Activated T-cell treated with anti-CD3 and anti-CD28 coated beads, Interleukin-2, amount 50 U/mL, for 1 hour (primary cell): ENCODE results near the gene YTHDF2.
"Not testable (repeated sequence)": the region's sequence is repeated elsewhere in the genome, so short reads cannot be mapped to it uniquely, and the experiment has no call there.

Experiments
- DNase-seq: peaks from one replicate; pipeline ENCODE4 v3.0.0-alpha.2; 2020

YTHDF2 gene

DNA sequence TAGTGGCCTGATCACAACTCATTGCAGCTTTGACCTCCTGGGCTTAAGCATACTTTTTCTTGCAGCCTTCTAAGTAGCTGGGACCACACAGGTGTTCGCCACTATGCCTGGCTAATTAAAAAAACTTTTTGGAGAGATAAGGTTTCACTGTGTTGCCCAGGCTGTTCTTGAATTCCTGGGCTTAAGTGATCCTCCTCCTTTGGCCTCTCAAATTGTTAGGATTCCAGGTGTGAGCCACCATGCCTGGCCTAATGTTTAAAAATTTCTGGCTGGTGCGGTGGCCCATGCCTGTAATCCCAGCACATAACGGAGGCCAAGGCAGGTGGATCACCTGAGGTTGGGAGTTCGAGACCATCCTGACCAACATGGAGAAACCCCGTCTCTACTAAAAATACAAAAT is 24.4 kb downstream of the YTHDF2 start:
- no peak for DNase-seq

DNA sequence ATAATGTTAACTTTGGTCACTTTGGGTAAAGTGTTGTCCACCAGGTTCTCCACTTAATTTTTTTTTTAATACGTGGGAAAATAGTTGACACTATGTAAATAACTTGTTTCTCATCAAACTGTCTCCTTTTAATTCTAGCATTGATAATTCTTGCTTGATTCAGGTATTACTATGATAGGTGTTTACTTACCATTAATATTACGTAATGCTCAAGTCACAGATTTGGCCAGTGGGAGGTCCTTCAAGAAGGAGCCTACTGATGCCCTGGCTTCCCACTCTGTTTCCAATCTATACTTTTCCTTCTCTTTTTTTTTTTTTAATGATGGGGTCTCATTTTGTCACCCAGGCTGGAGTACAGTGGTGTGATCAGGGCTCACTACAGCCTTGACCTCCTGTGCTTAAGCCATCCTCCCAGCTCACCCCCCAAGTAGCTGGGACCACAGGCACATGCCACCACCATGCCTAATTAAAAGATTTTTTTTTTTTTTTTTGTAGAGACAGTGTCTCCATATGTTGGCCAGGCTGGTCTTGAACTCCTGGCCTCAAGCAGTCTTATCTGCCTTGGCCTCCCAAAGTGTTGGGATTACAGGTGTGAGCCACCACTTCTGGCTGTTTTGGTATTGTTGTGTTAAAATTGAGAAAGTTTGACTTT is 29.9 kb downstream of the YTHDF2 start:
- no peak for DNase-seq

DNA sequence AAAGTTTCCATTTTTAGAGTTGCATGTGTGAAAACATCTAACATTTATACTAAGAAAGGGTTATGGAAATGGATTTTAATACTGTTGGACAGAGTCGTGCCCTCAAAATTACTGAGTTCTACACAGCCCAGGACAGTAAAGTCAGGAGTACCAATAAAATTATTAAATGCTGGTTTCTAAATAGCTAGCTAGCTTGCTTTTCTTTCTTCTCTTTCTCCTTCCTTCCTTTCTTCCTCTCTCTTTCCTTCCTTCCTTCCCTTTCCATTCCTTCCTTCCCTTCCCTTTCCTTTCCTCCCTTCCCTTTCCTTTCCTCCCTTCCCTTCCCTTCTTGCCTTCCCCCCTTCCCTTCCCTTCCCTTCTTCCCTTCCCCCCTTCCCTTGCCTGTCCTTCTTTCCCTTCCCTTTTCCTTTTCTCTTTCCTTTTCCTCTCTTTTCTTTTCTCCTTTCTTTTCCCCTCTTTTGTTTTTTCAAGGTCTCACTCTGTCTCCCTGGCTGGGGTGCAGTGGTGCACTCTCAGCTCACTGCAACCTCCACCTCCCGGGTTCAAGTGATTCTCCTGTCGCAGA is 33.9 kb downstream of the YTHDF2 start:
- no peak for DNase-seq

DNA sequence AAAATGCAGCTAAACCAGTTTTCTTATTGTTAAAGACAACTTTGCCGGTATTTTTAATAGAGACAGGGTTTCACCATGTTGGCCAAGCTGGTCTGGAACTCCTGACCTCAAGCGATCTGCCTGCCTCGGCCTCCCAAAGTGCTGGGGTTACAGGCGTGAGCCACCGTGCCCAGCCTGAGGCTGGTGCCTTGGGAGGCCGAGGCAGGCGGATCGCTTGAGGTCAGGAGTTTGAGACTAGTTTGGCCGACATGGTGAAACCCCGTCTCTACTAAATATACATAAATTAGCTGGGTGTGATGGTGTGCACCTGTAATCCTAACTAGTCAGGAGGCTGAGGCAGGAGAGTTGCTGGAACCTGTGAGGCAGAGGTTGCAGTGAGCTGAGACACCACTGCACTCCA is 35.2 kb downstream of the YTHDF2 start:
- DNase-seq, result not testable (repeated sequence)

DNA sequence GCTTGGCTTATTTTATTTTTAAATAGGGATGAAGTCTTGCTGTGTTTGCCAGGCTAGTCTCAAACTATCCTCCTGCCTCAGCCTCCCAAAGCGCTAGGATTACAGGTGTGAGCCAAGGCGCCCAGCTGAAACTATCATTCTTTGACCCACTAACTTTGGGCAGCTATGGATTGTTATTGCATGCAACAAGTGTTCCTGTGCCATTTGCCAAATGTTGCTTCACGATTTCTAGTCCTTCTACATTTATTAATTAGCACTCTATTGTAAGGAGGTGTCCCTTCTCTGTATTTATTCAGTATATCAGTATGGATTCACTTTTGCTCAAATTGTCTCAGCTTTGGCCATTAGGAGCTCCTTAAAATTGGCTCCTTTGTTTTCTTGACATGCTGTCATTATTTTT is 36.4 kb downstream of the YTHDF2 start:
- DNase-seq, result no peak

DNA sequence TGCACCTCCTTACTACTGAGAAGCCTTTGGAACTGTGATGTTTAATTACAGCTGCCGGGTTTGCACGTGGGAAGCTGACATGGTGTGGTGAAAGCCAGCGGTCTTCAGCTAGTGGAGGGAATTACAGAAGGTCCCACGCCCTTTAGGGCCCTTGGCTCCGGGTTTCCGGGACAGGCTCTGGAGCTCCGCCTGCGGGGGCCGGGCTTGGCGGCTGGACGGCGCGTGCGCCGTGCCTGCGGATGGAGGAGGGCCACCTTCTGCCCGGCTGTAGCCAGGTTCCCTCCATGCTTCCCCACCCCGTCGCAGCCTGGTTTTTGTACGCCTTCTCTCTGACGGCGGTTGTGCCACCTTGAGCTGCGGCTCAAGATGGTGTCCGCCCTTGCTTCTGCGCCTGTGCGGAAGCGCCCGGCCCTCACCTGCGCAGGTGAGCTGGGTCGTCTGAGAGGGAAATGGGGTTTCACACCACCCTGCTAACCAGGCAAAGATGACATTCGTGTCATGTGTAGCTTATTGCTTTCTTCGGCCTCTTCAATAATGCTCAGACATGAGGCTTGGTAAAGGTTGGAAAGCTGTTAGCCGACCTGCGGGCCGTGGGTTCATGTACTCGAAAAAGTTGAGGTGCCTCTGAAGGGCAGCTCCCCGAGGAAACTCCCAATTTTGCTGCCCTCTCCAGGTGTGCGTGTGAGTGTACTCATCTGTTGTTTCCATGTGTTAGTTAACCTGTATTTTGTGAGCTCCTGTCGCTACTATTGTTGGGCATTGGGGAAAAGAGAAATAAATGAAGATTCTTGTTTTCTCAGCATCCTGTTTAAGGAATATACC is 38.6 kb downstream of the YTHDF2 start:
- DNase-seq, result peak; percentile 75

GRCh38 chr1:28776341-28776740 is 39.6 kb downstream of the YTHDF2 start:
- DNase-seq, result no peak

GRCh38 chr1:28778021-28778420 is 41.3 kb downstream of the YTHDF2 start:
- DNase-seq, result no peak

GRCh38 chr1:28779751-28780408 is 43.1 kb downstream of the YTHDF2 start:
- no peak for DNase-seq

DNA sequence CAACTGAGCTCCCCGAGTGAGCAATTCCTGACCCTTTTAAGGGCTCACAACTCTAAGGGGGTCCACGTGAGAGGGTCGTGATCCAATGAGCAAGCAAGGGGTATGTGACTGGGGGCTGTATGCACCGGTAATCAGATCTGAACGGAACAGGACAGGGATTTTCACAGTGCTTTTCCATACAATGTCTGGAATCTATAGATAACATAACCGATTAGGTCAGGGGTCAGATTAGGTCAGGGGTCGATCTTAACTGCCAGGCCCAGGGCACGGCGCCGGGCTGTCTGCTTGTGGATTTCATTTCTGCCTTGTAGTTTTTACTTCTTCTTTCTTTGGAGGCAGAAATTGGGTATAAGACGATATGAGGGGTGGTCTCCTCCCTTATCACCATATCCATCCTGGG is 44.6 kb downstream of the YTHDF2 start:
- DNase-seq, result no peak

- DNase-seq, result no peak
These were observed 45.3 kb downstream of the YTHDF2 start for GRCh38 chr1:28782011-28782410.

DNA sequence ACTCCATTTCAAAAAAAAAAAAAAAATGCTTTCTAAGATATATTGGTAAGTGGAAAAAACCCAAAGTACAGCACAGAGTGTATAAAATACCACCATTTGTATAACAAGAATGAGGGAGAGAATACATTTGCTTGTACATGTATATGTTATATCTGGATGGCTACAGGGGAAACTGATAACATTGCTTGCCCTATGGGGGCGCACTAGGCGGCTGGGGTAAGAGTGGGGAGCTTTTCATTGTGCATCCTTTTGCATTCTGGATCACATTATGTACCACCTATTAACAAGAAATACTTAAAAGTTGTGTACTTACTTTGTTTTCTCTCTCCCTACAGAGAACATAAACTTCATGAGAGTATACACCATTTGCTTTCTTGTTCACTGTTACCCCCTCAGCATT is 46.6 kb downstream of the YTHDF2 start:
- DNase-seq, result no peak

DNA sequence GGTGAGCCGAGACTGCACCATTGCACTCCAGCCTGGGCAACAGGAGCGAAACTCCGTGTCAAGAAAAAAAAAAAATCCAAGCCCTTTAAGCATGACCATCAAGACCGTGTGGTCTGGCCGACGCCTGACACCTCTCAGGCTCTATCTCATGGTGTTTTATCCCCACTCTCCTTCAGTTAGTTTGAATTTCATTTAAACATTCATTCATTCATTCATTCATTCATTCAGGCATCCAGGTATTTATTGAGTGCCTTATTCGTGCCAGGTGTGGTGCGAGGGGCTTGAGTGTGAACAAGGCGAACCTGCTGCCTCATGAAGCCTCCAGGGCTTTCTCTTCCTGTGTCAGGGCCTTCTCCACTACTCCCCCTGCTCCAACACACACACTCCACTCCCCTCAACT is 52.7 kb downstream of the YTHDF2 start:
- DNase-seq, result no peak

DNA sequence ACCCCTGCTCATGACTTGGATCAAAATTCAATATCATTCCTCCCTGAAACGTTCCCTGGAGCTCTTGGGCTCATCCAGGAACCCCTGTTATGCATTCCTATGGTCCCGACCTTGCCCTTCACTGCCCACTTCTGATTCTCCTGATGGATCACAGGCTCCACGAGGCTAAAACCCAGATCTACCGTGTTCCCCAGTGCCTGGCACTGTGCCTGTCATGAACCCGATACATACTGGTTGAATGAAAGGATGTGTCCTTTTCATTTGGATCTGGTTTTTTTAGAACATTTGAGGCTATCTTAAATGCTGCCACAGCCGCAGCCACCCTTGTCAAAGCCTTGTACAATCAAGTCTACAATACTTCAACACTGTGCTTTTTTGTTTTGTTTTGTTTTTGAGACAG is 53.1 kb downstream of the YTHDF2 start:
- DNase-seq, result no peak

DNA sequence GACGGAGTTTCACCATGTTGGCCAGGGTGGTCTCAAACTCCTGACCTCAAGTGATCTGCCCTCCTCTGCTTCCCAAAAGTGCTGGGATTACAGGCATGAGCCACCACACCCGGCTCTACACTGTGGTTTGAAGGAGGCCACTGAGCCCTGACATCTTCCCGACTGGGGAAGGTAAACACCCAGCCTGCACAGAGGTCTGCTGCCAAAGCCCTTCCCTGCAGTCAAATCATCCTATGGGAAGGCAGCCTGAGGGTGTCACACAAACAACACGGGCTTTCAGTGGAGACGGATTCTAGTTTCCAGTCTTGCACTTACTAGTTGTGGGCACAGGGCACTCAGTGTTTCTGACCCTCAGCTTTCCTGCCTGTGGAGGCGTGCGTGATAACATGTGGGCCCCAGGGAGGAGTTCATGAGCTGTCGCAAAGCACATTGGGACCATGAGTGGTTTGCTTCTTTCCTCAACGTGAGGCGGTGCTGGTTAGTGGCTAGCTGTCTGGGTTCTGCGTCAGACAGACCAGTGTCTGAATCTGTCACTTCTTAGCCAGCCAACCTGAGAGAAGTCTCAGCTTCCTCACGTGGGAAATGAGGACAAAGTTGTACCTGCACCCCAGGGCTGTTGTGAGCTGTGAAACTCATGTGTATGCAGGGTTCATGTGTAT is 53.8 kb downstream of the YTHDF2 start:
- DNase-seq, result no peak

- DNase-seq, result not testable (repeated sequence)
These were observed 55.2 kb downstream of the YTHDF2 start for GRCh38 chr1:28791929-28792328.

DNA sequence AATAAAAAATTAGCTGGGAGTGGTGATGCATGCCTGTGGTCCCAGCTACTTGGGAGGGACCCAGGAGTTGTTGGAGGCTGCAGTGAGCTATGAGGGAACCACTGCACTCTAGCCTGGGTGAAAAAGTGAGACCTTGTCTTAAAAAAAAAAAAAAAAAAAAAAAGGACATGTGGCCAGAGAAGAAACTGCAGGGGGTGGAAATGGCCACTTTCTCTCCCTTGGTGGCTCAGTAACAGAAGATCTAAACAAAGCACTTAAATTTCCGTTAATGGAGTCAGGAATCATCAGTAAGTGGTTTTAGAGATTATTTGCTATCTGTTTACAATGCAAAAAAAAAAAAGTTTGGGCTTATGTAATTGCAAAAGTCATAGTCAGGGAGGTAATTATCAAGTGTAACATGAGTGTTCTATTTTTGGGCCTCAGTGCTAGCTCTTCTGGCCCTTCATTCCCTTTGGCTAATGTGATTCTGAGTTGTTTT is 55.9 kb downstream of the YTHDF2 start:
- no peak for DNase-seq

DNA sequence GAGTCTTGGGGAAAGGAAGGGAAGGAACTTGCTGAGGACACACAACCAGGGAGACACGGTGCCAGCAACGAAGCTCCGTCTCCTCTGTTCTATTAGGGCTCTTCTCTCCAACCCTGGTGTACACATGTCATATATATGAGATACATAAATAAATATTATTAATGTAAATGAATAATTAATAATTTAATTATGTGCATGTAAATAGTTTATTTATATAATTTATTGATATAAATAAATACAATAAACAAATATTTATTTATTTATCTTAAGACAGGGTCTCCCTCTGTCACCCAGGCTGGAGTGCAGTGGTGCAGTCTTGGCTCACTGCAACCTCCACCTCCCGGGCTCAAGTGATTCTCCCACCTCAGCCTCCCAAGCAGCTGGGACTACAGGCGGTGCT is 57.8 kb downstream of the YTHDF2 start:
- DNase-seq, result not testable (repeated sequence)

DNA sequence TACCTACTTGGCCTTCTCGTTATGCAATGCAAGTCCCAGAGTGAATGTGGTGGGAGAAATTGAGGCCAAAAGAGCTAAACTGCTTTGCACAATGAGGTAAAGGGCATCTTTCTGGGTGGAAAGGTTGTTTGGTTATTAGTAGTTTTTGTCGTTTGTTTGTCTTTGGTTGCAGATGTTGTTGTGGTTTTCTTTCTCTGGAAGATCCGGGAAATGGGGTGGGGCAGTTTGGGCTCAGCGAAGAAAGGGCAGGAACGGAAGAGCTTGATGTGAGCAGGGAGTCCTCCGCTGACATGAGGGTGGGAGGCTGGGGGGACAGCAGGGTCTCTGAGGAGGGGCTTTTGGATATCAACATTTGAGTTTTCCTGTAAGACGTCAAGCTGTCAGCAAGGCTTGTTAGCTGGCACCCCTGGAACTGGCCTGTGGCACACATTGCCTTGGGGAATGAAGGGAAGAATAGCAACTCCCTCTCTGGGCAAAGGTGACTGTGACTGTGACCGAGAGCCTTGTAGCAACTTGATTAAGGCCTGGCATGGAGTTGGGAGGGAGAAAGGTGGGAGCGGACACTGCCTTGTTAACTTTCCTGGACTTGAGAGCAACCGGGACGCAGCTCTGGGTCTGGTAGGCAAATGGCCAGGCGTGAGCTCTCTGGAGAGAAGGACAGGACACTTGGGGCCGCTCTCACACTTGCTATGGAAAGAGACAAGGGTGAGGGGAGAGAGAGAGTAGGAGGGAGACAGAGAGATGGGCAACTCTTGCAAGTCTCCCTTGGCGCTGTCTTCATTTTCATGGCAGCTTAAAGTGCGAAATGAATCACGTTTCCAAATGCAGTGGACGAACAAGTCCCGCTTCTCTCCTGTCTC is 59.8 kb downstream of the YTHDF2 start:
- no peak for DNase-seq

- no peak for DNase-seq
These were observed 63.6 kb downstream of the YTHDF2 start for GRCh38 chr1:28800324-28800723.

- DNase-seq, result no peak
These were observed 64.7 kb downstream of the YTHDF2 start for GRCh38 chr1:28801461-28801860.

- DNase-seq, result no peak
These were observed 66.3 kb downstream of the YTHDF2 start for GRCh38 chr1:28803051-28803450.
